Measurements from ENCODE around the gene GIMAP8.

- TF ChIP-seq, protein P1, sequence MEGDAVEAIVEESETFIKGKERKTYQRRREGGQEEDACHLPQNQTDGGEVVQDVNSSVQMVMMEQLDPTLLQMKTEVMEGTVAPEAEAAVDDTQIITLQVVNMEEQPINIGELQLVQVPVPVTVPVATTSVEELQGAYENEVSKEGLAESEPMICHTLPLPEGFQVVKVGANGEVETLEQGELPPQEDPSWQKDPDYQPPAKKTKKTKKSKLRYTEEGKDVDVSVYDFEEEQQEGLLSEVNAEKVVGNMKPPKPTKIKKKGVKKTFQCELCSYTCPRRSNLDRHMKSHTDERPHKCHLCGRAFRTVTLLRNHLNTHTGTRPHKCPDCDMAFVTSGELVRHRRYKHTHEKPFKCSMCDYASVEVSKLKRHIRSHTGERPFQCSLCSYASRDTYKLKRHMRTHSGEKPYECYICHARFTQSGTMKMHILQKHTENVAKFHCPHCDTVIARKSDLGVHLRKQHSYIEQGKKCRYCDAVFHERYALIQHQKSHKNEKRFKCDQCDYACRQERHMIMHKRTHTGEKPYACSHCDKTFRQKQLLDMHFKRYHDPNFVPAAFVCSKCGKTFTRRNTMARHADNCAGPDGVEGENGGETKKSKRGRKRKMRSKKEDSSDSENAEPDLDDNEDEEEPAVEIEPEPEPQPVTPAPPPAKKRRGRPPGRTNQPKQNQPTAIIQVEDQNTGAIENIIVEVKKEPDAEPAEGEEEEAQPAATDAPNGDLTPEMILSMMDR (IDR thresholded peaks at IDR 0.05), result no peak
- no peak for TF ChIP-seq POLR2A (IDR thresholded peaks at IDR 0.05)
Measured at GRCh38 chr7:150417239-150417638, 33.2 kb upstream of the GIMAP8 start.
